OCI-M2 (cell line): ENCODE measurements around the gene OTUB2.
A peak's percentile ranks its signal among the peaks of the same experiment; 100 is the strongest.

Source experiments
- DNase-seq: peaks from one replicate; lab custom pipeline; 2025; ENCODE audit not compliant: unreplicated experiment; lab: John Stamatoyannopoulos, UW

The OTUB2 gene

GRCh38 chr14:94020267-94020666, 5.9 kb upstream of the OTUB2 start:
- no peak for DNase-seq

GRCh38 chr14:94021001-94021400, 5.1 kb upstream of the OTUB2 start:
- no peak for DNase-seq

GRCh38 chr14:94021416-94022157, 4.6 kb upstream of the OTUB2 start:
- no peak for DNase-seq

- no peak for DNase-seq
Observed at GRCh38 chr14:94022532-94023411, 3.4 kb upstream of the OTUB2 start.

GRCh38 chr14:94024549-94024948, 1.6 kb upstream of the OTUB2 start:
- DNase-seq = no peak

- no peak for DNase-seq
Observed at GRCh38 chr14:94025720-94026119, 420 bp upstream of the OTUB2 start.

GRCh38 chr14:94026889-94027469, 839 bp downstream of the OTUB2 start:
- no peak for DNase-seq

- DNase-seq = no peak
Observed at GRCh38 chr14:94027566-94028449, 1.7 kb downstream of the OTUB2 start.

GRCh38 chr14:94028450-94028826, 2.3 kb downstream of the OTUB2 start:
- no peak for DNase-seq

GRCh38 chr14:94029265-94029664, 3.1 kb downstream of the OTUB2 start:
- DNase-seq = no peak

- DNase-seq = no peak
Observed at GRCh38 chr14:94029671-94030203, 3.6 kb downstream of the OTUB2 start.

GRCh38 chr14:94030571-94030970, 4.4 kb downstream of the OTUB2 start:
- DNase-seq = no peak

- no peak for DNase-seq
Observed at GRCh38 chr14:94031161-94031882, 5.2 kb downstream of the OTUB2 start.

GRCh38 chr14:94031883-94032279, 5.7 kb downstream of the OTUB2 start:
- no peak for DNase-seq

GRCh38 chr14:94034886-94035285, 8.7 kb downstream of the OTUB2 start:
- no peak for DNase-seq

- DNase-seq = peak; percentile 24
Observed at GRCh38 chr14:94036313-94037167, 10.4 kb downstream of the OTUB2 start.

- no peak for DNase-seq
Observed at GRCh38 chr14:94037954-94038353, 11.8 kb downstream of the OTUB2 start.

GRCh38 chr14:94038510-94038909, 12.4 kb downstream of the OTUB2 start:
- DNase-seq = no peak
